ENCODE results near the gene XRCC5. TPM values are rescaled to one million over a fixed set of nuclear protein-coding genes. Genes with fewer than 3 reads are reported as not detected.

The XRCC5 gene
- total RNA-seq, 4 donors from 2014 or later, result 134 to 164 (median 147) TPM

DNA sequence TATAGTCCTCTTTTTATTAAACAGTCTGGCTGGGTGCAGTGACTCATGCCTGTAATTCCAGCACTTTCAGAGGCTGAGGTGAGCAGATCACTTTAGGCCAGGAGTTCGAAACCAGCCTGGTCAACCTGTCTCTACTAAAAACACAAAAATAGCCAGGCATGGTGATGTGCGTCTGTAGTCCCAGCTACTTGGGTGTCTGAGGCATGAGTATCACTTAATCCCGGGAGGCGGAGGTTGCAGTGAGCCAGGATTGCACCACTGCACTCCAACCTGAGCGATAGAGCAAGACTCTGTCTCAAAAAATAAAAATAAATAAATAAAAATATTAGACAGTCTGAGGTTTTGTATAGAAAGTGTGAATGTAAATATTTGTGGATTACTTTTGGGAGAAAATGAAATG is 17.8 kb downstream of the XRCC5 start:
- DNase-seq (ENCODE audit: low spot score in 2 of 2), result no peak
- H3K4me3 ChIP-seq, result no peak overlapping the region
- no peak overlapping the region for H3K27ac ChIP-seq
- H3K9me3 ChIP-seq, result no peaks in the 10 kb centered on the region
- H3K36me3 ChIP-seq, result peaks cover 3 to 97% (median 16%) of the 10 kb centered on the region in 3 donors
- WGBS, 2 donors, result 92 to 96% methylated on average over 5 of the region's 5 CpGs
- no peaks in the 10 kb centered on the region for H3K27me3 ChIP-seq
- H3K4me1 ChIP-seq, result peaks cover 0 to 31% (median 2%) of the 10 kb centered on the region in 4 donors
- TF ChIP-seq EP300 (IDR thresholded peaks at IDR 0.05) (no peak), POLR2A (IDR thresholded peaks at IDR 0.05) (no peak)
- TF ChIP-seq, protein P1, sequence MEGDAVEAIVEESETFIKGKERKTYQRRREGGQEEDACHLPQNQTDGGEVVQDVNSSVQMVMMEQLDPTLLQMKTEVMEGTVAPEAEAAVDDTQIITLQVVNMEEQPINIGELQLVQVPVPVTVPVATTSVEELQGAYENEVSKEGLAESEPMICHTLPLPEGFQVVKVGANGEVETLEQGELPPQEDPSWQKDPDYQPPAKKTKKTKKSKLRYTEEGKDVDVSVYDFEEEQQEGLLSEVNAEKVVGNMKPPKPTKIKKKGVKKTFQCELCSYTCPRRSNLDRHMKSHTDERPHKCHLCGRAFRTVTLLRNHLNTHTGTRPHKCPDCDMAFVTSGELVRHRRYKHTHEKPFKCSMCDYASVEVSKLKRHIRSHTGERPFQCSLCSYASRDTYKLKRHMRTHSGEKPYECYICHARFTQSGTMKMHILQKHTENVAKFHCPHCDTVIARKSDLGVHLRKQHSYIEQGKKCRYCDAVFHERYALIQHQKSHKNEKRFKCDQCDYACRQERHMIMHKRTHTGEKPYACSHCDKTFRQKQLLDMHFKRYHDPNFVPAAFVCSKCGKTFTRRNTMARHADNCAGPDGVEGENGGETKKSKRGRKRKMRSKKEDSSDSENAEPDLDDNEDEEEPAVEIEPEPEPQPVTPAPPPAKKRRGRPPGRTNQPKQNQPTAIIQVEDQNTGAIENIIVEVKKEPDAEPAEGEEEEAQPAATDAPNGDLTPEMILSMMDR (IDR thresholded peaks at IDR 0.05), result no peak

- TF ChIP-seq POLR2A (IDR thresholded peaks at IDR 0.05), result no peak
- TF ChIP-seq EP300 (IDR thresholded peaks at IDR 0.05), result no peak
- TF ChIP-seq, protein P1 (IDR thresholded peaks at IDR 0.05), result no peak
- no peaks in the 10 kb centered on the region for H3K9me3 ChIP-seq
- no peaks in the 10 kb centered on the region for H3K27me3 ChIP-seq
- no peak overlapping the region for H3K27ac ChIP-seq
- WGBS, 2 donors, result 81 to 84% methylated on average over 6 of the region's 6 CpGs
- no peak overlapping the region for H3K4me3 ChIP-seq
- no peak for DNase-seq (ENCODE audit: low spot score in 2 of 2)
- peaks cover 0 to 31% (median 2%) of the 10 kb centered on the region in 4 donors for H3K4me1 ChIP-seq
- peaks cover 3 to 97% (median 14%) of the 10 kb centered on the region in 3 donors for H3K36me3 ChIP-seq
These were observed 21.3 kb downstream of the XRCC5 start for GRCh38 chr2:216130346-216130971.

DNA sequence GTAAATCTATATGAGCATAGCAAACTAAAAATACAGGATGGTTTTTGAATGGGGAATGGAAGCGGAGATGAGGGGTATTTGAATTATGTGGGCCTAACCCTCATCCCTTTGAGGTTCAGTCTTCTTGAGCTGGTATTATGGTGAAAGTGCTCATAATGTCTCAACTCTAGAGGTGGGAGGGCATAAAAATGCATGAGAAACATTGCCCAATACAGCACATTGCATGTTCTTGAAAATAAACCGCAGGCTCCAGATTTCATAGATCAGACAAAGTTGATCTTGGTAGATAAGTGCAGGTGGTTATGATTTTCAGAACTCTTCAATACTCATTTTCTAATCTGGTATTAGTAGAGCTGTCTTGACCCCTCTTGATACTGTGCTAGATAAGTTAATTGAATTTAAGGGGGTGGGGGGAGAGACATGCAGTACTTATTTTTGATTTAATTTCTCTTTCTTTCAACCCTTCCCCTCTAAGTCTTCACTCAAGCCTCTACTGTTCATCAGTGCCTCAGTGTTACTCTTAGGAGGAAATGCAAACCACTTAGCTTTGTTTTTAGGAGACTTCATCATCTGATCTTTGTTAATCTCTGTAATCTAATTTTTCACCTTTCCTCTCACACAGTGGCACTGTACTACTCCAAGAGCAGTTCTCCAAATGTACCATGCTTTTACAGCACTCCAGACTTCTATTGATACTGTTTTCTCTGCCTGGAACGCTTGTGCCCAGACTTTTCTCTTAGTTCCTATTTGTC is 22.2 kb downstream of the XRCC5 start:
- peaks cover 0 to 31% (median 2%) of the 10 kb centered on the region in 4 donors for H3K4me1 ChIP-seq
- H3K27me3 ChIP-seq, result no peaks in the 10 kb centered on the region
- H3K4me3 ChIP-seq, result no peak overlapping the region
- H3K36me3 ChIP-seq, result peaks cover 0 to 97% (median 15%) of the 10 kb centered on the region in 3 donors
- H3K9me3 ChIP-seq, result no peaks in the 10 kb centered on the region
- WGBS, 2 donors, result 93 to 95% methylated on average over 3 of the region's 3 CpGs
- no peak overlapping the region for H3K27ac ChIP-seq
- DNase-seq (ENCODE audit: low spot score in 2 of 2), result no peak
- no peak for TF ChIP-seq POLR2A (IDR thresholded peaks at IDR 0.05)
- TF ChIP-seq, protein P1 (IDR thresholded peaks at IDR 0.05), result no peak
- TF ChIP-seq EP300 (IDR thresholded peaks at IDR 0.05), result no peak

- H3K4me3 ChIP-seq, result no peak overlapping the region
- no peak overlapping the region for H3K27ac ChIP-seq
- DNase-seq (ENCODE audit: low spot score in 2 of 2), result no peak
- no peak for TF ChIP-seq EP300 (IDR thresholded peaks at IDR 0.05)
- TF ChIP-seq, protein P1 (IDR thresholded peaks at IDR 0.05), result no peak
- no peak for TF ChIP-seq POLR2A (IDR thresholded peaks at IDR 0.05)
- no peaks in the 10 kb centered on the region for H3K27me3 ChIP-seq
- H3K36me3 ChIP-seq, result peaks cover 0 to 96% (median 15%) of the 10 kb centered on the region in 3 donors
- H3K9me3 ChIP-seq, result no peaks in the 10 kb centered on the region
- H3K4me1 ChIP-seq, result peaks cover 0 to 23% (median 2%) of the 10 kb centered on the region in 4 donors
These were observed 23.4 kb downstream of the XRCC5 start for GRCh38 chr2:216132585-216132984.

DNA sequence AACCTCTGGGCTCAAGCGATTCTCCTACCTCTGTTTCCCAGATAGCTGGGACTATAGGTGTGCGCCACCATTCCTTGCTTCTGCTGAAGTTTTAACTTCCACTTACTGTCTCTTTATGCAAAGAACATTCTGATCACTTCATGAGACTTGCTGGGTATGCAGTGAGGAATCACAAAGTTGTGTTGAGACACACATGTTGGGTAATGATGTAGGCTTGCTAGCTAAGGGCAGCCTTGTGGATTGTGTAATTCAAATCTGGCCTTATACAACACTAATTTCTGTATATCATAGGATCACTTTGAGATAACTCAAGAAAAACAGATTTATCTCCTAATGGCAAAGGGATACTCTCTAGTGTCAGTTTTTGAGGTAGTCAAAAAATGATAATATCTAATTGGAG is 24.2 kb downstream of the XRCC5 start:
- Histone ChIP-seq H3K4me3 (no peak overlapping the region), H3K4me1 (peaks cover 0 to 16% (median 2%) of the 10 kb centered on the region in 4 donors), H3K9me3 (no peaks in the 10 kb centered on the region), H3K27me3 (no peaks in the 10 kb centered on the region), H3K27ac (no peak overlapping the region), H3K36me3 (peaks cover 0 to 96% (median 22%) of the 10 kb centered on the region in 3 donors)
- DNase-seq (ENCODE audit: low spot score in 2 of 2), result no peak
- WGBS, 2 donors, result 97 to 100% methylated on average over 2 of the region's 2 CpGs
- TF ChIP-seq POLR2A (IDR thresholded peaks at IDR 0.05), result no peak
- no peak for TF ChIP-seq EP300 (IDR thresholded peaks at IDR 0.05)
- TF ChIP-seq, protein P1 (IDR thresholded peaks at IDR 0.05), result no peak

Data from tibial nerve (tissue), 4 donors.